Adrenal gland (tissue), 5 donors: ENCODE measurements around the gene CEMP1.

ENCODE experiments used
- POLR2A ChIP-seq, 2 donors: fragments of 450-650 bp; IDR thresholded peaks; one replicate each; pipeline ENCODE4 v1.6.1; 2017; ENCODE audit warnings: antibody characterized with exemption in 2 of 2, mild to moderate bottlenecking in 2 of 2, moderate library complexity in 1 of 2
- TF ChIP-seq, protein P1 (sequence below), 6 experiments: fragments of 450-650 bp in 4 of 6; fragments of 200-600 bp in 2 of 6; sonication (generic) in 1 of 6; IDR thresholded peaks; 1 replicate in 5 of 6; 2 replicates in 1 of 6; pipeline versions ENCODE4 v1.5.1 to v1.8.0; 2016 to 2021; ENCODE audit warnings: antibody characterized with exemption in 6 of 6, mild to moderate bottlenecking in 2 of 6, moderate library complexity in 1 of 6
- donor health status: DM: no; HTN: no; CAD: no.

DNA sequence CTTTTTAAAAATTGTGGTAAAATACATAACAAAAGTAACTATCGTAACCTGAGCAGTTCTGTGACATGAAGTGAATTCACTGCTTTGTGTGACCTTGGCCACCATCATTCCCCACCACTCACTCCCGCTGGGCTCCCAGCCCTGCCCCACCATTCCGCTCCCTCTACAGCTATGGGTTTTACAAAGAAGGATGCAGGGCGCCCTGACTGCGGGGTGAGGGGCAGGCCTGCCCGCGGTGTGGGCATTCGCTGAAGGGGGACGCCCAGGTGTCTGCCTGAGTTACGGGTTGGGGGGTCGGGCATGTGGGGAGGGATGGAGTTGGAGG lies at the start of gene CEMP1:
- no peak for TF ChIP-seq POLR2A (IDR thresholded peaks at IDR 0.05)
- TF ChIP-seq, protein P1, sequence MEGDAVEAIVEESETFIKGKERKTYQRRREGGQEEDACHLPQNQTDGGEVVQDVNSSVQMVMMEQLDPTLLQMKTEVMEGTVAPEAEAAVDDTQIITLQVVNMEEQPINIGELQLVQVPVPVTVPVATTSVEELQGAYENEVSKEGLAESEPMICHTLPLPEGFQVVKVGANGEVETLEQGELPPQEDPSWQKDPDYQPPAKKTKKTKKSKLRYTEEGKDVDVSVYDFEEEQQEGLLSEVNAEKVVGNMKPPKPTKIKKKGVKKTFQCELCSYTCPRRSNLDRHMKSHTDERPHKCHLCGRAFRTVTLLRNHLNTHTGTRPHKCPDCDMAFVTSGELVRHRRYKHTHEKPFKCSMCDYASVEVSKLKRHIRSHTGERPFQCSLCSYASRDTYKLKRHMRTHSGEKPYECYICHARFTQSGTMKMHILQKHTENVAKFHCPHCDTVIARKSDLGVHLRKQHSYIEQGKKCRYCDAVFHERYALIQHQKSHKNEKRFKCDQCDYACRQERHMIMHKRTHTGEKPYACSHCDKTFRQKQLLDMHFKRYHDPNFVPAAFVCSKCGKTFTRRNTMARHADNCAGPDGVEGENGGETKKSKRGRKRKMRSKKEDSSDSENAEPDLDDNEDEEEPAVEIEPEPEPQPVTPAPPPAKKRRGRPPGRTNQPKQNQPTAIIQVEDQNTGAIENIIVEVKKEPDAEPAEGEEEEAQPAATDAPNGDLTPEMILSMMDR (IDR thresholded peaks at IDR 0.05) = no peak
